Measurements from ENCODE around the gene BHLHE40. TPM values are rescaled to one million over a fixed set of nuclear protein-coding genes. Genes with fewer than 3 reads are reported as not detected.
A peak's percentile ranks its signal among the peaks of the same experiment; 100 is the strongest.

The BHLHE40 gene
- total and polyA plus RNA-seq, 2 of the 13 experiments (the other 11 are each of a cell fraction or from before 2014, with no cell fraction given): 1.8 to 51.0 TPM

DNA sequence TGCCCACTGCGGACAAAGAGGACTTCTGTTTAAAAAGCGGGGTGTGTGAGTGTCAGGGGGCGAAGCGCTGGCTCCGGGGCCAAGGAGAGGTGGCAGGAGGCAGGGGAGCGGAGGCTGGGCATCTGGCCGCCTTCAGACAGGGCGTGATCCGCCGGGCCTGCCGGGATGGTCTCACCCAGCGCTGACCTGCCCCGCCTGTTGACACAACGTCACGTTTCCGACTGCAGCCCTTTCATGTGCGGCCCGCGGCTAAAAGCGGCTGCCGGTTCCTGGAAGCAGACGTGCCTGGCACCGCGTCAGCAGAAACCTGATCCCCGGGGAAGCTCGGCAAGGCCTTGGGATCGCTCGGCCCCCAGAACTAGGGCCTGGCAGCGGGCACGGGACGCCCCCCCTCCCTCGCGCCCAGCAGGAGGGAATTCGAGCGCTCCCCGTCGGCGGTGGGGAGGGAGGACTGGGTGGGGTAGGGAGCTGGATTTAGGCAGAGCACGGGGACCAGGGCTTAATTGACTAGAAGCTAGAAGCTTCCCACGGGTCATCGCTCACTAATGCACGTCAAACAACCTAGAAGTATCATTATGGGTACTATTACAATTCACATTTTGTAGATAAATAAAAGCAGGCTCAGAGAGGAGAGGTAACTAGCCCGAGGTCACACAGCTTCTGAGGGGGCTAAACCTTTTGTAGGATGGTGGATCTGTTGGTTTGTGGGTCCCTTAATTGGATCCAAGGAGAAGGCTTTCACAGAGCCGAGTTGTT is 7.7 kb downstream of the BHLHE40 start (continued):
- TF ChIP-seq, protein P1, sequence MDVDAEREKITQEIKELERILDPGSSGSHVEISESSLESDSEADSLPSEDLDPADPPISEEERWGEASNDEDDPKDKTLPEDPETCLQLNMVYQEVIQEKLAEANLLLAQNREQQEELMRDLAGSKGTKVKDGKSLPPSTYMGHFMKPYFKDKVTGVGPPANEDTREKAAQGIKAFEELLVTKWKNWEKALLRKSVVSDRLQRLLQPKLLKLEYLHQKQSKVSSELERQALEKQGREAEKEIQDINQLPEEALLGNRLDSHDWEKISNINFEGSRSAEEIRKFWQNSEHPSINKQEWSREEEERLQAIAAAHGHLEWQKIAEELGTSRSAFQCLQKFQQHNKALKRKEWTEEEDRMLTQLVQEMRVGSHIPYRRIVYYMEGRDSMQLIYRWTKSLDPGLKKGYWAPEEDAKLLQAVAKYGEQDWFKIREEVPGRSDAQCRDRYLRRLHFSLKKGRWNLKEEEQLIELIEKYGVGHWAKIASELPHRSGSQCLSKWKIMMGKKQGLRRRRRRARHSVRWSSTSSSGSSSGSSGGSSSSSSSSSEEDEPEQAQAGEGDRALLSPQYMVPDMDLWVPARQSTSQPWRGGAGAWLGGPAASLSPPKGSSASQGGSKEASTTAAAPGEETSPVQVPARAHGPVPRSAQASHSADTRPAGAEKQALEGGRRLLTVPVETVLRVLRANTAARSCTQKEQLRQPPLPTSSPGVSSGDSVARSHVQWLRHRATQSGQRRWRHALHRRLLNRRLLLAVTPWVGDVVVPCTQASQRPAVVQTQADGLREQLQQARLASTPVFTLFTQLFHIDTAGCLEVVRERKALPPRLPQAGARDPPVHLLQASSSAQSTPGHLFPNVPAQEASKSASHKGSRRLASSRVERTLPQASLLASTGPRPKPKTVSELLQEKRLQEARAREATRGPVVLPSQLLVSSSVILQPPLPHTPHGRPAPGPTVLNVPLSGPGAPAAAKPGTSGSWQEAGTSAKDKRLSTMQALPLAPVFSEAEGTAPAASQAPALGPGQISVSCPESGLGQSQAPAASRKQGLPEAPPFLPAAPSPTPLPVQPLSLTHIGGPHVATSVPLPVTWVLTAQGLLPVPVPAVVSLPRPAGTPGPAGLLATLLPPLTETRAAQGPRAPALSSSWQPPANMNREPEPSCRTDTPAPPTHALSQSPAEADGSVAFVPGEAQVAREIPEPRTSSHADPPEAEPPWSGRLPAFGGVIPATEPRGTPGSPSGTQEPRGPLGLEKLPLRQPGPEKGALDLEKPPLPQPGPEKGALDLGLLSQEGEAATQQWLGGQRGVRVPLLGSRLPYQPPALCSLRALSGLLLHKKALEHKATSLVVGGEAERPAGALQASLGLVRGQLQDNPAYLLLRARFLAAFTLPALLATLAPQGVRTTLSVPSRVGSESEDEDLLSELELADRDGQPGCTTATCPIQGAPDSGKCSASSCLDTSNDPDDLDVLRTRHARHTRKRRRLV (CRISPR knock-in tag; IDR thresholded peaks at IDR 0.05): peak; percentile 82; the same call in 1 of the 2 replicates
- TF ChIP-seq ZNF572 (CRISPR knock-in tag; IDR thresholded peaks at IDR 0.05) (peak; percentile 98), ATF1 (CRISPR knock-in tag; IDR thresholded peaks at IDR 0.05) (peak; percentile 84), ZNF121 (CRISPR knock-in tag; IDR thresholded peaks at IDR 0.05) (peak; percentile 90), RXRB (CRISPR knock-in tag; IDR thresholded peaks at IDR 0.05; ENCODE audit: borderline replicate concordance) (peak; percentile 99), IRF1 (CRISPR knock-in tag; IDR thresholded peaks at IDR 0.05; ENCODE audit: low read depth) (peak; percentile 80; the same call in 1 of the 2 replicates), MATR3 (CRISPR knock-in tag; IDR thresholded peaks at IDR 0.05) (no peak), TMF1 (CRISPR knock-in tag; IDR thresholded peaks at IDR 0.05; ENCODE audit: low read depth) (peak; percentile 68; the same call in 1 of the 2 replicates), NR3C1 (CRISPR knock-in tag; IDR thresholded peaks at IDR 0.05) (no peak), CSRNP2 (CRISPR knock-in tag; conservative IDR thresholded peaks at IDR 0.05; ENCODE audit: low read depth) (no peak), NR2C2 (CRISPR knock-in tag; IDR thresholded peaks at IDR 0.05; ENCODE audit: borderline replicate concordance) (peak; percentile 76), PITX1 (CRISPR knock-in tag; IDR thresholded peaks at IDR 0.05) (peak; percentile 98), ZKSCAN8 (CRISPR knock-in tag; IDR thresholded peaks at IDR 0.05; ENCODE audit: borderline replicate concordance) (peak; percentile 94), ZFP36L1 (CRISPR knock-in tag; IDR thresholded peaks at IDR 0.05) (peak; percentile 95), ZNF615 (CRISPR knock-in tag; IDR thresholded peaks at IDR 0.05; ENCODE audit: borderline replicate concordance) (peak; percentile 72; the same call in 1 of the 2 replicates), ZNF232 (CRISPR knock-in tag; IDR thresholded peaks at IDR 0.05; ENCODE audit: borderline replicate concordance) (peak; percentile 94; the same call in 1 of the 2 replicates)
- TF ChIP-seq, protein P2, sequence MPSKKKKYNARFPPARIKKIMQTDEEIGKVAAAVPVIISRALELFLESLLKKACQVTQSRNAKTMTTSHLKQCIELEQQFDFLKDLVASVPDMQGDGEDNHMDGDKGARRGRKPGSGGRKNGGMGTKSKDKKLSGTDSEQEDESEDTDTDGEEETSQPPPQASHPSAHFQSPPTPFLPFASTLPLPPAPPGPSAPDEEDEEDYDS (CRISPR knock-in tag; IDR thresholded peaks at IDR 0.05): peak; percentile 83
- TF ChIP-seq, protein P3, sequence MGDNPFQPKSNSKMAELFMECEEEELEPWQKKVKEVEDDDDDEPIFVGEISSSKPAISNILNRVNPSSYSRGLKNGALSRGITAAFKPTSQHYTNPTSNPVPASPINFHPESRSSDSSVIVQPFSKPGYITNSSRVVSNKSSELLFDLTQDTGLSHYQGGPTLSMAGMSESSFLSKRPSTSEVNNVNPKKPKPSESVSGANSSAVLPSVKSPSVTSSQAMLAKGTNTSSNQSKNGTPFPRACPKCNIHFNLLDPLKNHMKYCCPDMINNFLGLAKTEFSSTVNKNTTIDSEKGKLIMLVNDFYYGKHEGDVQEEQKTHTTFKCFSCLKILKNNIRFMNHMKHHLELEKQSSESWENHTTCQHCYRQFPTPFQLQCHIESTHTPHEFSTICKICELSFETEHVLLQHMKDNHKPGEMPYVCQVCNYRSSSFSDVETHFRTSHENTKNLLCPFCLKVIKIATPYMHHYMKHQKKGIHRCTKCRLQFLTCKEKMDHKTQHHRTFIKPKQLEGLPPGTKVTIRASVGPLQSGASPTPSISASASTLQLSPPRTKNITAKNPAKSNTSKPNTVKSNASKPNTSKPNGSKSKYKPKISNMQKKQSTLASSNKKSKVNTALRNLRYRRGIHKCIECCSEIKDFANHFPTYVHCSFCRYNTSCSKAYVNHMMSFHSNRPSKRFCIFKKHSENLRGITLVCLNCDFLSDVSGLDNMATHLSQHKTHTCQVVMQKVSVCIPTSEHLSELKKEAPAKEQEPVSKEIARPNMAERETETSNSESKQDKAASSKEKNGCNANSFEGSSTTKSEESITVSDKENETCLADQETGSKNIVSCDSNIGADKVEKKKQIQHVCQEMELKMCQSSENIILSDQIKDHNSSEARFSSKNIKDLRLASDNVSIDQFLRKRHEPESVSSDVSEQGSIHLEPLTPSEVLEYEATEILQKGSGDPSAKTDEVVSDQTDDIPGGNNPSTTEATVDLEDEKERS (CRISPR knock-in tag; IDR thresholded peaks at IDR 0.05): peak; percentile 89
